Neural crest cell (in vitro differentiated cells): Measurements from ENCODE around the gene KLHL30. TPM values are rescaled to one million over a fixed set of nuclear protein-coding genes. Genes with fewer than 3 reads are reported as not detected.
"Not testable (repeated sequence)": the region's sequence is repeated elsewhere in the genome, so short reads cannot be mapped to it uniquely, and the experiment has no call there.

Experiments
- DNase-seq: peaks from one replicate; pipeline ENCODE4 v3.0.0; 2021; ENCODE audit warnings: low read depth, mixed read lengths, low spot score
- H3K27ac Mint-ChIP-seq: one replicate; pipeline ENCODE4 v1.8.0; 2021; ENCODE audit warnings: mild to moderate bottlenecking, mixed read lengths; ENCODE audit not compliant: unreplicated experiment
- H3K27me3 Mint-ChIP-seq: 2 replicates; pipeline ENCODE4 v1.8.0; 2021; ENCODE audit warnings: low read depth, mild to moderate bottlenecking, mixed read lengths
- H3K36me3 Mint-ChIP-seq: 2 replicates; pipeline ENCODE4 v1.8.0; 2021; ENCODE audit warnings: low read depth, mild to moderate bottlenecking, mixed read lengths
- H3K4me1 Mint-ChIP-seq: 2 replicates; pipeline ENCODE4 v1.8.0; 2021; ENCODE audit warnings: mixed read lengths
- H3K4me3 Mint-ChIP-seq: one replicate; pipeline ENCODE4 v1.8.0; 2021; ENCODE audit warnings: mild to moderate bottlenecking, mixed read lengths
- H3K9me3 Mint-ChIP-seq: 2 replicates; pipeline ENCODE4 v1.8.0; 2021; ENCODE audit warnings: mixed read lengths
- total RNA-seq: library from RNA; stranded (reverse); gene quantifications from 2 replicates; pipeline ENCODE4 v1.2.1, GENCODE V29; 2021
- TF ChIP-seq, protein P1 (sequence below): fragments of 200-600 bp; sonication (generic); conservative IDR thresholded peaks from 2 replicates; pipeline ENCODE4 v1.5.0; 2021; ENCODE audit warnings: antibody characterized with exemption, mild to moderate bottlenecking

KLHL30 gene
- total RNA-seq, 1 donor from 2014 or later, result 0.23 TPM

DNA sequence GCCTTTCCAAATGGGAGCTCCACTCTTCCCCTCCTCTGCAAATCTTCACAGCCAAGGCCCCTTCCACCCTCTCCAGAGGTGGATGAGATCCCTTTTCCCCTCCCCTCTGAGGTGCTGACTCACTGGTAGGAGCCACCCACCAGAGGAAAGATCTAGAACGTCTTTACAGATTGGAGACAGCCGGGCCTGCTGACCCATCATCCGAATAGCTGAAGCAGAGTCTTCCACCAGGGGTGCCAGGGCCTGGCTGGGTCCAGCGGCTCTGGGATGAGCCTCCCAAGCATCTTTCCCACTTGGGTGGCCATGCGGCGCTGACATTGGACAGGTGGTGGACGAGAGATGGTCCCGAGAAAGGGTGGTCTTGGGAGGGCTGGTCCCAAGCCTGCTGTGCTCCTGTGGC, 29.3 kb downstream of the KLHL30 start:
- DNase-seq, result no peak
- Mint-ChIP-seq H3K9me3 (no peaks in the 10 kb centered on the region), H3K36me3 (peaks cover 11% of the 10 kb centered on the region), H3K4me3 (no peak overlapping the region), H3K4me1 (no peaks in the 10 kb centered on the region), H3K27ac (peak overlapping the region; percentile 50), H3K27me3 (peaks cover 27% of the 10 kb centered on the region)
- TF ChIP-seq, protein P1, sequence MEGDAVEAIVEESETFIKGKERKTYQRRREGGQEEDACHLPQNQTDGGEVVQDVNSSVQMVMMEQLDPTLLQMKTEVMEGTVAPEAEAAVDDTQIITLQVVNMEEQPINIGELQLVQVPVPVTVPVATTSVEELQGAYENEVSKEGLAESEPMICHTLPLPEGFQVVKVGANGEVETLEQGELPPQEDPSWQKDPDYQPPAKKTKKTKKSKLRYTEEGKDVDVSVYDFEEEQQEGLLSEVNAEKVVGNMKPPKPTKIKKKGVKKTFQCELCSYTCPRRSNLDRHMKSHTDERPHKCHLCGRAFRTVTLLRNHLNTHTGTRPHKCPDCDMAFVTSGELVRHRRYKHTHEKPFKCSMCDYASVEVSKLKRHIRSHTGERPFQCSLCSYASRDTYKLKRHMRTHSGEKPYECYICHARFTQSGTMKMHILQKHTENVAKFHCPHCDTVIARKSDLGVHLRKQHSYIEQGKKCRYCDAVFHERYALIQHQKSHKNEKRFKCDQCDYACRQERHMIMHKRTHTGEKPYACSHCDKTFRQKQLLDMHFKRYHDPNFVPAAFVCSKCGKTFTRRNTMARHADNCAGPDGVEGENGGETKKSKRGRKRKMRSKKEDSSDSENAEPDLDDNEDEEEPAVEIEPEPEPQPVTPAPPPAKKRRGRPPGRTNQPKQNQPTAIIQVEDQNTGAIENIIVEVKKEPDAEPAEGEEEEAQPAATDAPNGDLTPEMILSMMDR, result no peak

GRCh38 chr2:238168196-238169047, 30.0 kb downstream of the KLHL30 start:
- Mint-ChIP-seq H3K27ac (no peak overlapping the region), H3K36me3 (peaks cover 17% of the 10 kb centered on the region), H3K4me3 (no peak overlapping the region), H3K4me1 (no peaks in the 10 kb centered on the region), H3K9me3 (no peaks in the 10 kb centered on the region), H3K27me3 (peaks cover 21% of the 10 kb centered on the region)
- TF ChIP-seq, protein P1, result no peak
- no peak for DNase-seq

DNA sequence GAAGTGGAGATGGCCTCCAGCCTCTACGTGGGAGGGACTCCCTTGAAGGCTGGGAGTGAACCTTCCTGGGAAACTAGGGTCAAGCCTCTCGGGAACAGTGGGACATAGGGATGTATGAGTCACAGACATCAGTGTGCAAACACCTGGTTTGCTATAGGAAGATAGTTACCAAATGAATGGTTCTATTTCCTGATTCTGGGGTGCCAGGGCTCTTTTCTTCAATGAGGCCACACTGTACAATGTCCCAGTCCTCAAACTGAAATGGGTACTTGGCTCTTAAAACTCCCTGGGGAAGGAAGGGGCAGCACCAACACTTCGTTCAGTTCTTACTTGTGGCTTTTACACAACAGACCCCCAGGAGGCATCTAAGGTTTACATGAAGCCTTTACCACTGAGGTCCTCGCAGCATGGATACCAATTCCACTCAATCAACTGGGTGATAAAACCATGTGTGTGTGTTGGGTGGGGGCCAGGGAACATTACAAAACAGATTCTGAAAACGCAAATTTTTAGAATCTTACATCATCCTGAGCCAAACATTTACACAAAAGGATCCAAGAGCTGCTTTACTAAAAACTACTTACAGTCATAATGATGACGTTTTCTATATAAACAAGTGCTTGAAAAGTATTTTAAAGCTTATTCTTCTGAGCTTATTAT, 30.7 kb downstream of the KLHL30 start:
- Mint-ChIP-seq H3K27ac (no peak overlapping the region), H3K27me3 (peaks cover 20% of the 10 kb centered on the region)
- TF ChIP-seq, protein P1, result no peak

GRCh38 chr2:238169708-238170251, 31.3 kb downstream of the KLHL30 start:
- no peak for DNase-seq
- Mint-ChIP-seq H3K27ac (peak overlapping the region; percentile 81), H3K9me3 (no peaks in the 10 kb centered on the region), H3K27me3 (peaks cover 14% of the 10 kb centered on the region), H3K36me3 (peaks cover 20% of the 10 kb centered on the region), H3K4me3 (no peak overlapping the region), H3K4me1 (no peaks in the 10 kb centered on the region)
- TF ChIP-seq, protein P1, result no peak

More for the DNA sequence above, 30.7 kb downstream of the KLHL30 start:
- Mint-ChIP-seq H3K4me3 (no peak overlapping the region), H3K4me1 (no peaks in the 10 kb centered on the region), H3K9me3 (no peaks in the 10 kb centered on the region), H3K36me3 (peaks cover 20% of the 10 kb centered on the region)
- DNase-seq, result no peak

GRCh38 chr2:238170386-238171071, 32.1 kb downstream of the KLHL30 start:
- Mint-ChIP-seq H3K4me1 (no peaks in the 10 kb centered on the region), H3K9me3 (no peaks in the 10 kb centered on the region), H3K27me3 (peaks cover 6% of the 10 kb centered on the region), H3K4me3 (no peak overlapping the region), H3K27ac (peak overlapping the region; percentile 81), H3K36me3 (peaks cover 20% of the 10 kb centered on the region)
- TF ChIP-seq, protein P1, result no peak
- DNase-seq, result no peak

DNA sequence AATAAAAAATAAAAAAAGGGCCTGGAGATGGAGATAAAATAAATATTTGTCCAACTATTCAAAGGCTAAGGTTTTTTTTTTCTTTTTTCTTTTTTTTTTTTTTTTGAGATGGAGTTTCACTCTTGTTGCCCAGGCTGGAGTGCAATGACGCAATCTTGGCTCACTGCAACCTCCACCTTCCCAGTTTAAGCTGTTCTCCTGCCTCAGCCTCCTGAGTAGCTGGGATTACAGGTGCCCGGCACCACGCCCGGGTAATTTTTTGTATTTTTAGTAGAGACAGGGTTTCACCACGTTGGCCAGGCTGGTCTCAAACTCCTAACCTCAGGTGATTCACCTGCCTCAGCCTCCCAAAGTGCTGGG, 32.6 kb downstream of the KLHL30 start:
- H3K4me1 Mint-ChIP-seq, H3K9me3 Mint-ChIP-seq, DNase-seq, H3K27me3 Mint-ChIP-seq, H3K27ac Mint-ChIP-seq, H3K4me3 Mint-ChIP-seq: not testable (repeated sequence)
- H3K36me3 Mint-ChIP-seq, result peaks cover 20% of the 10 kb centered on the region
